ENCODE data around the gene PRAMEF17. TPM values are rescaled to one million over a fixed set of nuclear protein-coding genes. Genes with fewer than 3 reads are reported as not detected.
"Not testable (repeated sequence)": the region's sequence is repeated elsewhere in the genome, so short reads cannot be mapped to it uniquely, and the experiment has no call there.

The PRAMEF17 gene
- total RNA-seq, 2 donors from 2014 or later, result not detected

DNA sequence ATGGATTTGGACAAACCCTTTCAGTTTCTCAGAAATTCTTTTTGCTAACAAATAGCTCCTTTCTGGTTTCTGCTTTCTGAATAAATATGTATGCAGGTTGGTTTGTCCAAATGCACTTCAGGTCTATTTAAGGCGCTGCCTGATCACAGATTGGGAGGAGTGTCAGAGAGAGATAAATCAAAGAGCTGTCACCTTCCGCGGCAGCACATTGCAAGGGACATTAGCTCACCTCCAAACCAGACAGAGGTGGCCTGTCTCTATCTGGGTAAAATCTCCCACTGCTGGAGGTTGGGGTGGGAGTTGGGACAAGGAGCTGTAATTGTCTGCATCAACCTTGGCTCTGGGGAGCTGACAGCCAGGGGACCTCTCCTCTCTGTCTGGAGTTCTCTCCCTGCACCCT lies 46.0 kb downstream of the PRAMEF17 start:
- no peak for DNase-seq (ENCODE audit: low spot score)
- intact Hi-C loops (cut with DNase I), result no loop called here

GRCh38 chr1:13439104-13439783 lies 49.8 kb downstream of the PRAMEF17 start:
- DNase-seq (ENCODE audit: low spot score); intact Hi-C loops (cut with DNase I): not testable (repeated sequence)

Other genes starting within 250 kb of the PRAMEF17 start
- gene PRAMEF26, start 233.6 kb upstream of the PRAMEF17 start, total RNA-seq, result not detected
- not detected for gene HNRNPCL4, start 224.0 kb upstream of the PRAMEF17 start, total RNA-seq
- not detected for gene PRAMEF9, start 217.8 kb upstream of the PRAMEF17 start, total RNA-seq
- not detected for gene PRAMEF13, start 188.2 kb upstream of the PRAMEF17 start, total RNA-seq
- not detected for gene PRAMEF18, start 163.5 kb upstream of the PRAMEF17 start, total RNA-seq
- not detected for gene PRAMEF5, start 135.4 kb upstream of the PRAMEF17 start, total RNA-seq
- gene PRAMEF8, start 104.5 kb upstream of the PRAMEF17 start, total RNA-seq, result not detected
- gene PRAMEF33, start 86.1 kb upstream of the PRAMEF17 start, total RNA-seq, result not detected
- gene PRAMEF15, start 74.1 kb upstream of the PRAMEF17 start, total RNA-seq, result not detected
- not detected for gene PRAMEF14, start 42.5 kb upstream of the PRAMEF17 start, total RNA-seq
- gene PRAMEF19, start 17.7 kb upstream of the PRAMEF17 start, total RNA-seq, result not detected
- gene PRAMEF20, start 20.8 kb downstream of the PRAMEF17 start, total RNA-seq, result not detected
- gene LRRC38, start 124.4 kb downstream of the PRAMEF17 start, total RNA-seq, result not detected
- gene PDPN, start 194.2 kb downstream of the PRAMEF17 start, total RNA-seq, result 10 to 100 TPM; 28.5 to 40.9 TPM

Measured in posterior vena cava (tissue), 2 donors.